ENCODE data around the gene RGS19. TPM values are rescaled to one million over a fixed set of nuclear protein-coding genes. Genes with fewer than 3 reads are reported as not detected.

RGS19 gene
- total RNA-seq, 3 donors from 2014 or later: 14.7 to 22.2 (median 16.4) TPM

GRCh38 chr20:64041781-64042053 is 37.6 kb downstream of the RGS19 start:
- Histone ChIP-seq H3K36me3 (no peaks in the 10 kb centered on the region), H3K27ac (peak overlapping the region in 1 of 2 donors; percentile 66), H3K27me3 (peaks cover 0 to 31% of the 10 kb centered on the region in 2 donors), H3K4me3 (peak overlapping the region; percentile 39 to 71 (median 50)), H3K4me1 (peaks cover 0 to 4% of the 10 kb centered on the region in 2 donors), H3K9me3 (no peaks in the 10 kb centered on the region)
- TF ChIP-seq POLR2AphosphoS5 (IDR thresholded peaks at IDR 0.05) (no peak), POLR2A (IDR thresholded peaks at IDR 0.05) (no peak), CTCF (IDR thresholded peaks at IDR 0.05) (no peak)
- intact Hi-C loops (cut with DNase I; ENCODE audit: low total_unique reads): no loop called here
- no peak for DNase-seq (ENCODE audit: low spot score in 2 of 2)

- Histone ChIP-seq H3K36me3 (no peaks in the 10 kb centered on the region), H3K9me3 (no peaks in the 10 kb centered on the region), H3K27me3 (peaks cover 0 to 28% of the 10 kb centered on the region in 2 donors), H3K4me3 (peak overlapping the region in 1 of 3 donors; percentile 71), H3K4me1 (peaks cover 0 to 4% of the 10 kb centered on the region in 2 donors), H3K27ac (peak overlapping the region in 1 of 2 donors; percentile 52)
- TF ChIP-seq CTCF (IDR thresholded peaks at IDR 0.05) (no peak), POLR2A (IDR thresholded peaks at IDR 0.05) (no peak), POLR2AphosphoS5 (IDR thresholded peaks at IDR 0.05) (no peak)
- intact Hi-C loops (cut with DNase I; ENCODE audit: low total_unique reads): no loop called here
- no peak for DNase-seq (ENCODE audit: low spot score in 2 of 2)
These were observed 38.1 kb downstream of the RGS19 start for GRCh38 chr20:64041040-64041780.

GRCh38 chr20:64040231-64041039 is 38.9 kb downstream of the RGS19 start:
- Histone ChIP-seq H3K9me3 (no peaks in the 10 kb centered on the region), H3K27ac (peak overlapping the region in 1 of 2 donors; percentile 52), H3K36me3 (no peaks in the 10 kb centered on the region), H3K4me3 (no peak overlapping the region), H3K4me1 (peaks cover 0 to 4% of the 10 kb centered on the region in 2 donors), H3K27me3 (peaks cover 0 to 22% of the 10 kb centered on the region in 2 donors)
- no peak for DNase-seq (ENCODE audit: low spot score in 2 of 2)
- intact Hi-C loops (cut with DNase I; ENCODE audit: low total_unique reads): no loop called here
- TF ChIP-seq POLR2AphosphoS5 (IDR thresholded peaks at IDR 0.05): no peak
- TF ChIP-seq POLR2A (IDR thresholded peaks at IDR 0.05): no peak
- no peak for TF ChIP-seq CTCF (IDR thresholded peaks at IDR 0.05)

GRCh38 chr20:64039293-64040160 is 39.8 kb downstream of the RGS19 start:
- Histone ChIP-seq H3K9me3 (no peaks in the 10 kb centered on the region), H3K27me3 (peaks cover 0 to 20% of the 10 kb centered on the region in 2 donors), H3K36me3 (no peaks in the 10 kb centered on the region), H3K4me1 (peaks cover 0 to 4% of the 10 kb centered on the region in 2 donors), H3K4me3 (peak overlapping the region; percentile 36 to 82 (median 57)), H3K27ac (peak overlapping the region in 1 of 2 donors; percentile 65)
- TF ChIP-seq CTCF (IDR thresholded peaks at IDR 0.05) (no peak), POLR2A (IDR thresholded peaks at IDR 0.05) (no peak), POLR2AphosphoS5 (IDR thresholded peaks at IDR 0.05) (no peak)
- no peak for DNase-seq (ENCODE audit: low spot score in 2 of 2)
- intact Hi-C loops (cut with DNase I; ENCODE audit: low total_unique reads): no loop called here
